GM12878 (cell line): ENCODE results near the gene LBR. TPM values are rescaled to one million over a fixed set of nuclear protein-coding genes. Genes with fewer than 3 reads are reported as not detected.

Source experiments
- ATAC-seq: fragments of 200-7000 bp; cut with Tn5 transposase; 3 replicates; pipeline ENCODE4 v1.9.1; 2020; ENCODE audit warnings: mild to moderate bottlenecking, moderate library complexity
- BruUV-seq: library from RNA; stranded (reverse); fragments of 400-500 nt; replicated peaks from 2 replicates; lab custom pipeline; 2021; lab: Mats Ljungman, UMichigan
- CTCF ChIA-PET: fragments of 300-600 bp; sonication (Branson Sonifier 250); formaldehyde crosslinking; extraction: SDS; loops from one replicate; lab custom pipeline; 2021; ENCODE audit warnings: inconsistent platforms; lab: Yijun Ruan, JAX
- POLR2A ChIA-PET: fragments of 350-600 bp; formaldehyde crosslinking; extraction: SDS; loops from one replicate; lab custom pipeline; 2021; ENCODE audit warnings: inconsistent platforms; lab: Charles Lee
- RAD21 ChIA-PET: fragments of 300-600 bp; sonication (Branson Sonifier 250); formaldehyde crosslinking; loops from one replicate; lab custom pipeline; 2023; ENCODE audit warnings: antibody characterized with exemption; ENCODE audit not compliant: unreplicated experiment; lab: Charles Lee
- SMC1A ChIA-PET: fragments of 300-600 bp; sonication (Branson Sonifier 250); formaldehyde crosslinking; loops from one replicate; lab custom pipeline; 2023; ENCODE audit not compliant: unreplicated experiment, uncharacterized antibody; lab: Charles Lee
- DNase-seq: peaks from one replicate; pipeline ENCODE4 v3.0.0-alpha.2; 2011; ENCODE audit warnings: low read depth, low spot score
- FAIRE-seq: peaks from 3 replicates; lab custom pipeline; 2011; peaks lifted over from hg19 to GRCh38; lab: Jason Lieb, UNC
- H2AFZ ChIP-seq: 2 replicates; pipeline ENCODE4 v1.6.0; 2011; ENCODE audit warnings: low read depth, low read length, control low read depth; ENCODE audit not compliant: control insufficient read depth
- H3K27ac ChIP-seq: 2 replicates; pipeline ENCODE4 v1.5.1; 2011; ENCODE audit warnings: control low read depth; ENCODE audit not compliant: control insufficient read depth, insufficient read depth
- H3K27me3 ChIP-seq, 2 experiments: replicated peaks in 1 of 2; 2 replicates each; pipeline versions ENCODE4 v1.6.0 to v1.6.1; 2011; ENCODE audit warnings: low read length in 1 of 2; ENCODE audit not compliant: control insufficient read depth in 2 of 2, insufficient read depth in 2 of 2
- H3K36me3 ChIP-seq, 2 experiments: 2 replicates each; pipeline ENCODE4 v1.5.1; 2011; ENCODE audit warnings: low read length in 1 of 2; ENCODE audit not compliant: control insufficient read depth in 2 of 2, insufficient read depth in 2 of 2
- H3K4me1 ChIP-seq: 2 replicates; pipeline ENCODE4 v1.6.1; 2011; ENCODE audit warnings: mild to moderate bottlenecking, low read length, moderate library complexity, mixed read lengths; ENCODE audit not compliant: control insufficient read depth, insufficient read depth
- H3K4me2 ChIP-seq: 2 replicates; pipeline ENCODE4 v1.6.0; 2011; ENCODE audit warnings: control low read depth; ENCODE audit not compliant: control insufficient read depth, insufficient read depth
- H3K4me3 ChIP-seq: fragments of 200-600 bp; sonication (generic); 2 replicates; pipeline ENCODE4 v1.5.1; 2016
- H3K79me2 ChIP-seq: 2 replicates; pipeline ENCODE4 v1.6.0; 2011; ENCODE audit warnings: low read length; ENCODE audit not compliant: control insufficient read depth, insufficient read depth
- H3K9ac ChIP-seq: 2 replicates; pipeline ENCODE4 v1.8.0; 2011; ENCODE audit warnings: low read length, control low read depth, mixed read lengths; ENCODE audit not compliant: control insufficient read depth, insufficient read depth
- H3K9me3 ChIP-seq: replicated peaks from 3 replicates; pipeline ENCODE4 v1.5.1; 2011; ENCODE audit warnings: mild to moderate bottlenecking, low read length; ENCODE audit not compliant: control insufficient read depth, insufficient read depth
- H4K20me1 ChIP-seq: 2 replicates; pipeline ENCODE4 v1.6.0; 2011; ENCODE audit not compliant: control insufficient read depth, insufficient read depth
- EGR1 ChIP-seq, 2 experiments: IDR thresholded peaks; 1 replicate in 1 of 2; 2 replicates in 1 of 2; pipeline ENCODE4 v1.6.1; 2011 to 2012; ENCODE audit warnings: low read depth in 2 of 2, low read length in 2 of 2, borderline replicate concordance in 1 of 2, mild to moderate bottlenecking in 1 of 2, moderate library complexity in 1 of 2
- IKZF2 ChIP-seq, 2 experiments: fragments of 450-650 bp; IDR thresholded peaks; 2 replicates each; pipeline ENCODE4 v1.6.1; 2017; ENCODE audit warnings: mild to moderate bottlenecking in 2 of 2, moderate library complexity in 2 of 2
- PAX8 ChIP-seq: fragments of 450-650 bp; IDR thresholded peaks from 2 replicates; pipeline ENCODE4 v1.6.1; 2017; ENCODE audit warnings: mild to moderate bottlenecking, moderate library complexity
- RB1 ChIP-seq: fragments of 450-650 bp; formaldehyde crosslinking; IDR thresholded peaks from 2 replicates; pipeline ENCODE4 v1.6.1; 2017; ENCODE audit warnings: mild to moderate bottlenecking, borderline replicate concordance
- SMAD1 ChIP-seq: fragments of 450-650 bp; IDR thresholded peaks from 2 replicates; pipeline ENCODE4 v1.6.1; 2018; ENCODE audit warnings: mild to moderate bottlenecking, low read depth; ENCODE audit not compliant: partially characterized antibody
- SPI1 ChIP-seq: IDR thresholded peaks from 2 replicates; pipeline ENCODE4 v1.6.1; 2011; ENCODE audit warnings: low read depth, mild to moderate bottlenecking, low read length, moderate library complexity, borderline replicate concordance; ENCODE audit not compliant: insufficient read depth
- STAT3 ChIP-seq: IDR thresholded peaks from 2 replicates; pipeline ENCODE4 v1.6.1; 2011; ENCODE audit warnings: low read depth, low read length, improper control_type of control experiment
- TARDBP ChIP-seq: IDR thresholded peaks from 2 replicates; pipeline ENCODE4 v1.6.1; 2016; ENCODE audit warnings: borderline replicate concordance
- ZZZ3 ChIP-seq: IDR thresholded peaks from 2 replicates; pipeline ENCODE4 v1.6.1; 2011; ENCODE audit warnings: low read depth; ENCODE audit not compliant: control insufficient read depth, insufficient read length
- WGBS: methylation state at CpG from one replicate; pipeline ENCODE4 v1.1.6; 2016; ENCODE audit warnings: low lambda C conversion rate; ENCODE audit not compliant: insufficient replicate concordance, insufficient coverage; ENCODE audit errors: missing lambda C conversion rate; 5-methylcytosine and 5-hydroxymethylcytosine counted together
- in situ Hi-C: fragments of 300-500 bp; cut with MboI; formaldehyde crosslinking; loops from 9 replicates; pipeline ENCODE4 v1.14.3; 2018; ENCODE audit warnings: mixed read lengths
- intact Hi-C: fragments of 100-400 bp; cut with micrococcal nuclease; formaldehyde crosslinking; loops from one replicate; pipeline ENCODE4 v1.14.2; 2022; ENCODE audit not compliant: unreplicated experiment
- polyA plus RNA-seq, 11 experiments: library from polyadenylated mRNA; depleted of rRNA in 4 of 11; unstranded in 6 of 11; stranded (reverse) in 5 of 11; fragments of >200 nt; fragmentation: Nextera tagmentation in 4 of 11; fragmentation: Illumina TruSeq in 1 of 11; extraction: Ambion mirVana in 4 of 11; extraction: Trizol in 1 of 11; gene quantifications; 1 replicate in 1 of 11; 2 replicates in 10 of 11; pipeline versions ENCODE4 v1.2.1 to v1.2.3, GENCODE V29; 2011 to 2016; ENCODE audit warnings: inconsistent platforms in 2 of 11, missing spikeins in 2 of 11, low read depth in 1 of 11
- total RNA-seq, 4 experiments: library from RNA; depleted of rRNA in 3 of 4; stranded (reverse); fragments of >200 nt in 3 of 4; fragmentation: Illumina TruSeq in 1 of 4; extraction: Trizol in 1 of 4; gene quantifications; 2 replicates each; pipeline versions ENCODE4 v1.2.1 to v1.2.3, GENCODE V29; 2013 to 2021
- TF ChIP-seq, protein P1 (sequence below): fragments of 450-650 bp; IDR thresholded peaks from 2 replicates; pipeline ENCODE4 v1.6.1; 2017; ENCODE audit warnings: mild to moderate bottlenecking, moderate library complexity
- TF ChIP-seq, protein P2 (sequence below): IDR thresholded peaks from 2 replicates; pipeline ENCODE4 v1.6.1; 2012; ENCODE audit warnings: improper control_type of control experiment, low read depth, low read length; ENCODE audit not compliant: insufficient replicate concordance
- TF ChIP-seq, protein P3 (sequence below): IDR thresholded peaks from 2 replicates; pipeline ENCODE4 v1.6.1; 2012; ENCODE audit warnings: low read depth, low read length, improper control_type of control experiment
- TF ChIP-seq, protein P4 (sequence below): IDR thresholded peaks from 2 replicates; pipeline ENCODE4 v1.6.1; 2012; ENCODE audit warnings: low read depth, low read length, improper control_type of control experiment

Gene LBR
- total and polyA plus RNA-seq, 10 of the 15 experiments (the other 5 are each of a cell fraction or from before 2014, with no cell fraction given) = 81.8 to 178 (median 114) TPM

DNA sequence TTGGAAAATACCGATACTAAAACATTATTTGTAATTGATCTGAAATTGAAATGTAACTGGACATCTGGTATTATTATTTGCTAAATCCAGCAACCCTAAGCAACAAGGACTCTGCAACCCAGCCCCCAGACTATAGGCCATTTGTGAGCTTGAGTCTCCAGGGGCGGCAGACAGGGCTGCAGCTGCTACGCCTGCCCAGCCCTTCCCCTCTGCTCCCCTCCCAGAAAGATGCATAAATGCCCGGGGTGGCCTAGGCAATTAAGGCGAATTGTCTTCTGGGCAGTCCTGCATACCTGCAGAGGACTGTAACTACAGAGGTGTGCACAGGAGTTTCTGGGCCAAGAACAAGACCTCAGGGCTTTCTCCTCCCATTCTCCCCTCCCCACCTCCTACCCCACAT is 41.2 kb upstream of the LBR start:
- H3K4me1 ChIP-seq = peaks cover 13% of the 10 kb centered on the region; the same call in 1 of the 2 replicates
- H3K4me2 ChIP-seq = no peak overlapping the region
- DNase-seq (no peak), ATAC-seq (no peak), FAIRE-seq (no peak)
- in situ Hi-C loops = no loop called here
- no peak overlapping the region for H2AFZ ChIP-seq
- no peaks in the 10 kb centered on the region for H3K79me2 ChIP-seq
- no TSS peak for BruUV-seq
- H3K27ac ChIP-seq = no peak overlapping the region
- H3K9me3 ChIP-seq = no peaks in the 10 kb centered on the region
- CTCF ChIA-PET = interaction anchor here (1.2 to 2.9 kb wide), 8 partner anchors 13 to 656 kb away, joined by 3 to 16 read pairs (median 8); no protein-coding TSS in a partner anchor
- RAD21 ChIA-PET = interaction anchor here (1.4 to 2.2 kb wide), 3 partner anchors 43 to 522 kb away, joined by 4 to 8 read pairs (median 4); no protein-coding TSS in a partner anchor
- POLR2A ChIA-PET = interaction anchor here (0.6 to 3.3 kb wide), 3 partner anchors 42 to 414 kb away, joined by 6 to 8 read pairs (median 8); partner anchors contain the start of gene SRP9
- H3K36me3 ChIP-seq = no peaks in the 10 kb centered on the region
- no peaks in the 10 kb centered on the region for H3K27me3 ChIP-seq
- 100% methylated on average over 5 of the region's 5 CpGs for WGBS
- intact Hi-C loops = loop anchor here (5.0 kb wide), 2 partner anchors 453 to 643 kb away; partner anchors contain the start of gene PYCR2
- H3K9ac ChIP-seq = no peak overlapping the region
- SMC1A ChIA-PET = interaction anchor here (2.1 kb wide), 1 partner anchor 44 kb away, joined by 6 read pairs; no protein-coding TSS in a partner anchor
- no peaks in the 10 kb centered on the region for H4K20me1 ChIP-seq
- H3K4me3 ChIP-seq = no peak overlapping the region
- TF ChIP-seq, protein P1, sequence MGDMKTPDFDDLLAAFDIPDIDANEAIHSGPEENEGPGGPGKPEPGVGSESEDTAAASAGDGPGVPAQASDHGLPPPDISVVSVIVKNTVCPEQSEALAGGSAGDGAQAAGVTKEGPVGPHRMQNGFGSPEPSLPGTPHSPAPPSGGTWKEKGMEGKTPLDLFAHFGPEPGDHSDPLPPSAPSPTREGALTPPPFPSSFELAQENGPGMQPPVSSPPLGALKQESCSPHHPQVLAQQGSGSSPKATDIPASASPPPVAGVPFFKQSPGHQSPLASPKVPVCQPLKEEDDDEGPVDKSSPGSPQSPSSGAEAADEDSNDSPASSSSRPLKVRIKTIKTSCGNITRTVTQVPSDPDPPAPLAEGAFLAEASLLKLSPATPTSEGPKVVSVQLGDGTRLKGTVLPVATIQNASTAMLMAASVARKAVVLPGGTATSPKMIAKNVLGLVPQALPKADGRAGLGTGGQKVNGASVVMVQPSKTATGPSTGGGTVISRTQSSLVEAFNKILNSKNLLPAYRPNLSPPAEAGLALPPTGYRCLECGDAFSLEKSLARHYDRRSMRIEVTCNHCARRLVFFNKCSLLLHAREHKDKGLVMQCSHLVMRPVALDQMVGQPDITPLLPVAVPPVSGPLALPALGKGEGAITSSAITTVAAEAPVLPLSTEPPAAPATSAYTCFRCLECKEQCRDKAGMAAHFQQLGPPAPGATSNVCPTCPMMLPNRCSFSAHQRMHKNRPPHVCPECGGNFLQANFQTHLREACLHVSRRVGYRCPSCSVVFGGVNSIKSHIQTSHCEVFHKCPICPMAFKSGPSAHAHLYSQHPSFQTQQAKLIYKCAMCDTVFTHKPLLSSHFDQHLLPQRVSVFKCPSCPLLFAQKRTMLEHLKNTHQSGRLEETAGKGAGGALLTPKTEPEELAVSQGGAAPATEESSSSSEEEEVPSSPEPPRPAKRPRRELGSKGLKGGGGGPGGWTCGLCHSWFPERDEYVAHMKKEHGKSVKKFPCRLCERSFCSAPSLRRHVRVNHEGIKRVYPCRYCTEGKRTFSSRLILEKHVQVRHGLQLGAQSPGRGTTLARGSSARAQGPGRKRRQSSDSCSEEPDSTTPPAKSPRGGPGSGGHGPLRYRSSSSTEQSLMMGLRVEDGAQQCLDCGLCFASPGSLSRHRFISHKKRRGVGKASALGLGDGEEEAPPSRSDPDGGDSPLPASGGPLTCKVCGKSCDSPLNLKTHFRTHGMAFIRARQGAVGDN = no peak
- TF ChIP-seq IKZF2 (IDR thresholded peaks at IDR 0.05) = no peak
- no peak for TF ChIP-seq PAX8
- TF ChIP-seq TARDBP = no peak
- TF ChIP-seq, protein P2, sequence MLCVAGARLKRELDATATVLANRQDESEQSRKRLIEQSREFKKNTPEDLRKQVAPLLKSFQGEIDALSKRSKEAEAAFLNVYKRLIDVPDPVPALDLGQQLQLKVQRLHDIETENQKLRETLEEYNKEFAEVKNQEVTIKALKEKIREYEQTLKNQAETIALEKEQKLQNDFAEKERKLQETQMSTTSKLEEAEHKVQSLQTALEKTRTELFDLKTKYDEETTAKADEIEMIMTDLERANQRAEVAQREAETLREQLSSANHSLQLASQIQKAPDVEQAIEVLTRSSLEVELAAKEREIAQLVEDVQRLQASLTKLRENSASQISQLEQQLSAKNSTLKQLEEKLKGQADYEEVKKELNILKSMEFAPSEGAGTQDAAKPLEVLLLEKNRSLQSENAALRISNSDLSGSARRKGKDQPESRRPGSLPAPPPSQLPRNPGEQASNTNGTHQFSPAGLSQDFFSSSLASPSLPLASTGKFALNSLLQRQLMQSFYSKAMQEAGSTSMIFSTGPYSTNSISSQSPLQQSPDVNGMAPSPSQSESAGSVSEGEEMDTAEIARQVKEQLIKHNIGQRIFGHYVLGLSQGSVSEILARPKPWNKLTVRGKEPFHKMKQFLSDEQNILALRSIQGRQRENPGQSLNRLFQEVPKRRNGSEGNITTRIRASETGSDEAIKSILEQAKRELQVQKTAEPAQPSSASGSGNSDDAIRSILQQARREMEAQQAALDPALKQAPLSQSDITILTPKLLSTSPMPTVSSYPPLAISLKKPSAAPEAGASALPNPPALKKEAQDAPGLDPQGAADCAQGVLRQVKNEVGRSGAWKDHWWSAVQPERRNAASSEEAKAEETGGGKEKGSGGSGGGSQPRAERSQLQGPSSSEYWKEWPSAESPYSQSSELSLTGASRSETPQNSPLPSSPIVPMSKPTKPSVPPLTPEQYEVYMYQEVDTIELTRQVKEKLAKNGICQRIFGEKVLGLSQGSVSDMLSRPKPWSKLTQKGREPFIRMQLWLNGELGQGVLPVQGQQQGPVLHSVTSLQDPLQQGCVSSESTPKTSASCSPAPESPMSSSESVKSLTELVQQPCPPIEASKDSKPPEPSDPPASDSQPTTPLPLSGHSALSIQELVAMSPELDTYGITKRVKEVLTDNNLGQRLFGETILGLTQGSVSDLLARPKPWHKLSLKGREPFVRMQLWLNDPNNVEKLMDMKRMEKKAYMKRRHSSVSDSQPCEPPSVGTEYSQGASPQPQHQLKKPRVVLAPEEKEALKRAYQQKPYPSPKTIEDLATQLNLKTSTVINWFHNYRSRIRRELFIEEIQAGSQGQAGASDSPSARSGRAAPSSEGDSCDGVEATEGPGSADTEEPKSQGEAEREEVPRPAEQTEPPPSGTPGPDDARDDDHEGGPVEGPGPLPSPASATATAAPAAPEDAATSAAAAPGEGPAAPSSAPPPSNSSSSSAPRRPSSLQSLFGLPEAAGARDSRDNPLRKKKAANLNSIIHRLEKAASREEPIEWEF = no peak
- TF ChIP-seq, protein P3, sequence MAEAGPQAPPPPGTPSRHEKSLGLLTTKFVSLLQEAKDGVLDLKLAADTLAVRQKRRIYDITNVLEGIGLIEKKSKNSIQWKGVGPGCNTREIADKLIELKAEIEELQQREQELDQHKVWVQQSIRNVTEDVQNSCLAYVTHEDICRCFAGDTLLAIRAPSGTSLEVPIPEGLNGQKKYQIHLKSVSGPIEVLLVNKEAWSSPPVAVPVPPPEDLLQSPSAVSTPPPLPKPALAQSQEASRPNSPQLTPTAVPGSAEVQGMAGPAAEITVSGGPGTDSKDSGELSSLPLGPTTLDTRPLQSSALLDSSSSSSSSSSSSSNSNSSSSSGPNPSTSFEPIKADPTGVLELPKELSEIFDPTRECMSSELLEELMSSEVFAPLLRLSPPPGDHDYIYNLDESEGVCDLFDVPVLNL = no peak
- TF ChIP-seq, protein P4, sequence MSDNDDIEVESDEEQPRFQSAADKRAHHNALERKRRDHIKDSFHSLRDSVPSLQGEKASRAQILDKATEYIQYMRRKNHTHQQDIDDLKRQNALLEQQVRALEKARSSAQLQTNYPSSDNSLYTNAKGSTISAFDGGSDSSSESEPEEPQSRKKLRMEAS = no peak
- TF ChIP-seq SPI1 = no peak
- TF ChIP-seq ZZZ3 = no peak
- no peak for TF ChIP-seq STAT3
- no peak for TF ChIP-seq RB1
- no peak for TF ChIP-seq EGR1 (IDR thresholded peaks at IDR 0.05; ENCODE audit: borderline replicate concordance in 1 of 2, low read depth in 2 of 2, low read length in 2 of 2)
- no peak for TF ChIP-seq SMAD1
